ENCODE data around the gene ATP8B4.
"Not testable (repeated sequence)": the region's sequence is repeated elsewhere in the genome, so short reads cannot be mapped to it uniquely, and the experiment has no call there.

Gene ATP8B4

DNA sequence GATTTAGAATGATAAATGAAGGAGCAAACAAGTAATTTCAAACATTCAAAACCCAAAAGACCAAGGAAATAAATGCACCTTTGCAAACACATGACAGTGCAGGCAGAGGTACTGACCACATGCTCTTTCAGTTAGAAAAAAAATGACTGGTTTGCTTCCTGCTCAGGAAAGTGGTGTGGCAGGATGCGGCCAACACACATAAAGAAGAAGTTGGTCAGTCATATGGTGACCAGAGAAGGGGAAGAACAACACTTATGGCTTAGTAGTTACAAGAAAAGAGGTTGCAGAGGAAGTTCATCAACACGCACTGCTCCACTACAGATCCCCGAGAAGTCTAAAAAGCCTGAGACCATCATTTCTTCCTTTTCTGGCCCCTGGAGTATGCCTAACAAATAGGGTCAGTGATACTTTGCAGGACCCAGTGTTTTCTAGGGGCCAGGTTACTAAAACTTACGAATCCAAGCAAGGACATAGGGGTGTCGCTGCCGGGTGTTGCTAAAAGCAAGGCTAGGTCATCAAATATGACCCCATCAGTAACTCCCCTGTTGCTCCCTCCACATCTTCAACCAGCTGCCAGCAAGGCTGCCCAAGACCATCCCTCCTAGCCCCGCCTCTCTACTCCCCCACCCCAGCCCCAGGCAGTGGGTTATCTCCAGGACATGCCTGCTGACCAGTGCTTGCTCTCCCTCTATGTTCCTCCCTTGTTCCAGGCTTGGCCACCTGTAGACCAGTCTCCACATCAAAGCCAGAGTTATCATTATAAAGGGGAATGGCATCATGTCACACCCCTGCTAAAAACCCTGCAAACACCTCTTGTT is 11.2 kb downstream of the ATP8B4 start:
- DNase-seq = no peak

DNA sequence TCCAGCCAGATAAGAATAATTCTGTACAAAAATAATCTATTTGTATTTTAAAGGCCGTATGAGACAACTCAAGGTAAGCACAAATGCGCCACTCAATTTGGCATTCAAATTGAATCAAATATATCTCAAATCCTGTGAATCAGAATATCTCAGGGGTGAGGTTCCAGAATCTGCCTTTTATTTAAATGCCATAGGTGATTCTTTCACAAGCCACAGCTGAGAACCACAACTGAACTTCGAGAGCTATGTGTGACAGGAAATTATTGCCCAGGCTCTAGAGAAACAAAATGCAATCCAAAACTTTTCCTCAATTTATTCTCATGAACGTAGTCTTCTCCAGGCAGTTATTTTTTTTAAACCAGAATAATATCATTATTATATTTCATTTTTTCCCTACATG is 11.9 kb downstream of the ATP8B4 start:
- DNase-seq = no peak

DNA sequence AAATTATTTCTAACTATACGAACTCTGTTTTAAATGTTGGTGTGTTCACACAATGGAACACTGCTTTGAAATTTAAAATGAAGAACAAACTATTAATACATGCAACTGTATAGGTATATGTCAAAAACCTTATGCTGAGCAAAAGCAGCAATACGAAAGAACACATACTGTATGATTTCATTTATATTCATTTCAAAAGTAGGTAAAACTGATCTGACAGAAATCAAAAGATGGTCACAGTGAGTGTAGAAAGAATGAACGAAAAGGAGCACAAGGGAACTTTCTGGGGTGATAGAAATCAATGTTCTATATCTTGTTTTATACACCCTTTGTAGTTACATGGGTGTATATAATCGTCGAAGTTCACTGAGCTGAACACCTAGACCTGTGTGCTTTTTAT is 12.6 kb downstream of the ATP8B4 start:
- no peak for DNase-seq

DNA sequence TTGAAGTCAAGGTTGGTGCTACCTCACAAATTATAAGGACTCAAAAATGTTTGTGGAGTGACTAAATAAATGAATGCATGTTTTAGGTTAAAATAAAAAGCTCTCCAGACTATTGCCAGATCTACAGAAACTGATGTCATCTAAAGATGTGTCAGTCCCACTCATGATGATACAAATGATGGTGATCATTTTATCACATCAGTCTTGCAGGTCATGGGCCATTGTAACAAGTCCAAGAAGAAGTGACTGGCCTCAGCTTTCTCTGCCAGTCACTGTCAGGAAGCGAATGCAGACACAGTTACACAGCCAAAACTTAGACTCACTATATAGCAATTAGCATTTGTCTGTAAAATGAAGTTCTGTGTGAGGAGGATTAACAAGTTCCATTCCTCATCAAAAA is 18.5 kb downstream of the ATP8B4 start:
- no peak for DNase-seq

DNA sequence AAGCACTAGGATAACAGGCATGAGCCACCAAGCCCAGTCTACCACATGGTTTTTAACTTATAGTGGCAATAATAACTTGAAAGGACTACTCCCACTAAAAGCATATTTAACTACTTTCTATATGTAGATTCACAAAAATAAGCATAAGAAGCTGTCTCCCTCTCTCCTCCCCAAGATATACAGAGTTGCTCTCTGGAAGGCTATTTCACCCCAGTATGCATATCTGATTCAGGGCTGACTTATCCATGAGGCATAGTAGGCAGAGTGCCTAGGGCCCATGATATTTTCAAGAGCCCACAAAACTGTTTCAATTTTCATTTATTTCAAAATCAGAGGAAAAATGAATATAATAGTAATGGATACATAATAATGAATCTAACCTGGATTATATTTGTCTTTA is 20.5 kb downstream of the ATP8B4 start:
- no peak for DNase-seq

DNA sequence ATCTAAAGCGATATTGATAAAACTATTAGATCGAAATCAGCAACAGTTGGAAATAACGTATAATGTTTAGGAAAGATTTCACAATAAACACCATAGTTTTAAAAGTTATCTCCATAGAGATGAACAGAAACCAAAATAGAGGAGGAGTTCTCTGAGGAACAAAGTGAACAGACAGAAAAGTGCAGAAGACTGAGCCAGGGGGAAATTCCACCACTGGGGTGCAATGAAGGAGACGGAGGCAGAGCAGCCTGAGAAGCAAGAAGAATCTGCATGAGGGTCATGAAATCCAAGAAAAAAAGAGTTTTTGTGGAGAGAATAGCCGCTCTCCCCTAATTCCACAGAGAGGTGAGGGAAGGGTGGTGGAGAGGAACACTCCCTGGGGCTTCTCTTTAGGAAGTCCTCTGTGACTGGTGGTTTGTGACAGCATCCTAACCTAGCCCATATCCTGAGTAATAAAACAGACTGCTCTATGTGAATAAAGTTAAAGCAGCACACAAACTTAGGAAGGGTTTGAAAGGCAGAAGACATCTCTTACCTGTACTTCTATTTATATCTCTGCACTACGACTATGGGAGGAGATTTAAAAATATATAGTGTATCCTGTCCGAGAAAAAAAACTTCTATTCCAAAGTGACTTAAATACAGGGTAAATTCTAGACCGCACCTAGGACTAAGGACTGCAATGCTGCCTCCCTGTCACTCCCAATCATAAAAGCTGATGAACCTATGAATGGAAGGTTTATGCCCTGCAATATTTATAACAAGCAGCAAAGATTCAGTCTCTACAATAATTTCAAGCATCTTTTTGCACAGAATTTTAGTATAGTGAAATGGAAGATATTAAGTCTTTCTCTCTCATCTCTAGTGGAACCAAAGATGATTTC is 22.9 kb downstream of the ATP8B4 start:
- no peak for DNase-seq

DNA sequence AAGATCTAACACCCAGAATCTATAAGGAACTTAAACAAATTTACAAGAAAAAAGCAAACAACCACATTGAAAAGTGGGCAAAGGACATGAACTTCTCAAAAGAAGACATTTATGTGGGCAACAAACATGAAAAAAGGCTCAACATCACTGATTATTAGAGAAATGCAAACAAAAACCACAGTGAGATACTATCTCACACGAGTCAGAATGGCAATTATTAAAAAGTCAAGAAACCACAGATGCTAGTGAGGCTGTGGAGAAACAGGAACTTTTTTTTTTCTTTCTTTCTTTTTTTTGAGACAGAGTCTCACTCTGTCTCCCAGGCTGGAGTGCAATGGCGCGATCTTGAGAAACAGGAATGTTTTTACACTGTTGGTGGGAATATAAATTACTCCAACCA is 29.6 kb downstream of the ATP8B4 start:
- not testable (repeated sequence) for DNase-seq

DNA sequence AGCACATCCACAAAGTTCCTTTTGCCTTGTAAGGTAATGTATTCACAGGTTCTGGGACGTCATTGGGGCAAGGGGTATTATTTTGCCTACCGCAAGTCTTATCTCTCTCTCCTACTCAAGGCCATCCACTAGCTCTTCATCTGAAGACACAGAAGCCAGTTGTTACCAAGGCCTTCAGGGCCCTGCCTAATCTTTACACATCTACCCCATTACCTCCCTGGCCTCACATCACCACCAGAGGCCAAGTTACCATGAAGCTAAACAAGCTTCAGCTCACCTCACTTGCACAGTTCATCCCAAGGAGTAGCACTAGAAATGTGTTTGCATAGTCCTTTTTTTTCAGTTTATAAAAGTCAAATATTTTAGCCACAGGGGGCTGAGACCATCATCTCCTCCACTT is 34.1 kb downstream of the ATP8B4 start:
- DNase-seq = no peak

DNA sequence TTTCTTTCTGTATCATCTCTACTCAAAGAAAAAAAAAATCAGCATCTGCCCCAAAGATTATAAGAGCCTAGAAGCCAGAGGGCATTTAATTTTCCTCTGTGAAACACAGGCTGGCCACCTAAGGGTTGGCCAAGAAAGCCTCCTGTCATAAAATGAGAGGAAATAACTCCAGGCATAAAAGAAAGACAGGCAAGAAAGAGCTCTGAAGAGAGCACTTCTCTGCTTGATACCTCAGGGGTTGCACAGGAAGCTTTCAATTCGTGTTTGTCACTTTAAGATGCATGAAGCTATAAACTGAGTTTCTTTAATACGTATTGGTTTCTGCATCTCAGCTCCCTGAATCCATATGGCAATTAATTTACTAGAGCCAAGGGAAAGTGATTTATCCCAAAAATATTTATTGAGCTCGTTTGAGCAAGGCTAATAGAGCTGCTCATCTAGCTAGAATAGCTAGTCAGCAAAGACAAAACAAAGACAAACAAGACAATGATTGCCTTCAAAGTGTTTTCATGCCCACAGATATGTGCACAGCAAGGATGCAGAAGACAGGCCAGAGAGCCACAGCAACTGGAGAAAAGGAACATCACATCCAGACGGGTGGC is 35.5 kb downstream of the ATP8B4 start:
- peak; percentile 21 for DNase-seq

DNA sequence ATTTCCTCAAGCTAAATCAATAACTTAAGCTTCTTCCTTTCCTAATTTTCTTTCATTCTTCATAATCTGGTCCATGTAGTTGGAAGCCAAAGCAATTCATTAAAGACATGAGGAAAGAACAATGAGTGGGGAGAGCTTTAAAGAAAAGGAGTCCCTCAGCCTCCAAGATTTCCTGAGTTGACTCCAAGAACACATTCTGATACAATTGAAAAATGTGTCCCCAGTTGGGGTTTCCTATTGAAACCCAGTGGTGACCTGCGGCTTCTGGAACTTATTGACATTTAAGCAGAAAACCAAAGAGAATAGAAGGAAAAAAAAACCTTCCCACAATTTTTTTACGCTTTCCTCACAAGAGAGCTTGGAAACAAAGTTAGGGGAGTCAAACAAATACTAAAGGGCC is 37.0 kb downstream of the ATP8B4 start:
- no peak for DNase-seq

DNA sequence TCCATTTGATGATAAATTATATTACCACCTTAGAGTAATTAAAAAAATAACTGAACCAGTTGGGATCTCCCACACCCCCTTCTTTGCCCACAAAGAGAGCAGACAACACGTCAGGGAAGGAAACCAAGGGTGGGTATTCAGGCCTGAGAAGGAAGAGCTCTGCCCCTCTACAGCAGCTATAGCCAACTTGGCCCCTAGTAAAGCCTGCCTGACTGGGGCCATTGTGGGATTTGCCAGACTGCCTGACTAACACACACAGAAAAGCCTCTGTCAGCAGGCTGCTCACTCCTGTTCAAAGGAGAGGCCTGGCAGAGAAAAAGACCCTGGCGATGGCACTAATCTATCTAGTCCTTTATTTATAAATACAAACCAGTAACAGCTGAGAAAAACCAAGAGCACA is 41.4 kb downstream of the ATP8B4 start:
- no peak for DNase-seq

DNA sequence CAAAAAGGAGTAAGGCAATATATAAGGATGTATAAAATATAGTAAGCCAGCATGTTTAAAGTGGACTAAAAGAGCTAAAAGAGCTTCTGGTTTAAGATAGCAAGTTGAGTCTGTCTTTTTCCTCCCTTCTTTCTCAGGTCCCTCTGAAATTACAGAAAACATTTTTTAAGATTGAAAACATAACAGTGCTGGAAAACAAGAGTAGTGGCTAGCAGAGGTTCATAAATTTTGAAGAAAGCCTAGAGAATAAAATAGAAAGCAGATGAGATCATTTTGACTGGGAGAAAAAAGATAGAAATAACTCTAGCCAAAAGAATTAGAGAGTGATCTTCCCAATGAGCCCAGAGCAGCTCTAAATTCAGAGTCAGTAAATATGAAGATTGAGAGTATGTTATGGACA is 41.9 kb downstream of the ATP8B4 start:
- no peak for DNase-seq

DNA sequence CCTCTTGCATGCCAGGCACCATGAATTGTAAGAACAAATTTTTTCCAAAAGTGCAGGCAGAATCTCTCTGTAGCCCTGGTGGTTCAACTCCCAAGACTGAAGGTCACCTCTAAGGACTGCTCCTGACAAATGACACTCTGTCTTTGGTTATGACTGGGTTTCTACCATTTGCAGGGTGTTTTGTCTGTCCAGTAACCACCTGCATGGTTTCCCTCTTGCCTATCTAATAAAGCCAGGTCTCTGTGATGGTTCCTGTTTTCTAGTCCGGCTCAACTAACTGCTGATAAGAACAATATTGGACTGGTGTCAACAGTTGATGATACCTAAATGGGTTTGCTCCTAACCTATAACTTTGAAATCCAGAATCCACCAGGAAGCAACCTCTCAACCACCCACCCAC is 43.7 kb downstream of the ATP8B4 start:
- DNase-seq = no peak

DNA sequence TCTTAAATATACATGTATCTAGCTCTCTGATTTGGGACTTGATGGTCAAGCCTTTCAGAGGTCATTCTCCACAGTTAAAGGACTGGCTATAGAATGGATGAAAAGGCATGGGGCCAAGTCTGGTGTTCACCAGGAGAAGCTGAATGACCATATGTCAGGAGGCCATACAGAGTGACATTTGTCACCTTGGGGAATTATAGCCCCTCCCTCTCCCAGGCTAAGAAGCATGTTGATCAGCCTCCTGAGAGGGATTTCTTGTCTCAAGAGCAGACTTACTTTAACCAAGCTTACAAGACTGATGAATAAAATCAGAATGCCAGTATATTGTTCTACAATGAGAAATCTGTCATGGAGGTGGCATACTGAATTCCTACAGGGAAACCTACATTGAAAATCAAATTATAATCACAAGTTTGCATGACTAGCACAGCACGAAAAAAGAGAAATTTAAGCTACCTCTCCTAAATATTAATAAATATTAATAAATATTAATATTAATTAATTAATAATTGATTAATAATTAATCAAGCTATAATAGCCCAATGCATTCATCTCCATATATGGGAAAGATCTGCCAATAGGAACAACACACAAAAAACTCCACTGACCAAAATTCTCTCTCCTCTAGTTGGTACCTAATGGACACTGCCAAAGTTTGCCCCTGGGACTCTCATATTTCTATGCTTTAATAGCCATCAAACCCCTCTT is 47.3 kb downstream of the ATP8B4 start:
- DNase-seq = no peak

DNA sequence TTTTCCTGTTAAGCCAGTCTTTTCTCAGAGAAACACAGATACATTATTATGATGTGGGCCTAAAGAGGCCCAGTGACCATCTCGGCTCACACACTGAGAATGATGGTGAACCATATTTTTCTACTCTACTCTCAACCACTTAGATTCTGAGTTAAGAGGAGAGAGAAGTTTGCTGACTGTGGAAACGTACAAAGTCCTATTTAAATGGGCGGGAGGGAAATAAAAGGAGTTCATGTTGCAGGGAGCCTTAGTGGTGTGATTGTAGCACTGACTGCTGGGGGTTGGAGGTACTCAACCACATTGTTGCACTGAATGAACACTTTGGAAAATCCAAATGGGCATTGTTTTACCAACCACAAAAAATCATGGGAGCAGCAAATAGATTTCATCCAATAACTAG is 51.0 kb downstream of the ATP8B4 start:
- no peak for DNase-seq

DNA sequence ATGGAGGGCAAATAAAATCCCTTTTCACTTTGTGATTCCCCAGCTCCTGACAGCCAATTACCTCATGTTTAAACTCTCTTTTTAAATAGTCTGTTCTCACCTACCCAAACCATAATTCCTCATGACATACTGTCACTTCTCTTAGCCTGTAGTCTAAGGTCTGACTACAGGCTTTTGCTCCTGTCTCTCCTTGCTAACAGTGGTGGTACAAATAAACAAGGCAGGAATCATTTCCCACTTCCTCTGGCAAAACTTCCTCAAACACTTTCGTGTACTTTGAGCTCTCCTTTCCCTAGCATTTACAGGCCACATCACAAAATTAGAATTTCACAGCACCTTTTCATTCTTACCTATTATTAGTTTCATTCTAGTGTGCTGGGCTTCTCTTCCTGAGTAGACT is 51.8 kb downstream of the ATP8B4 start:
- no peak for DNase-seq

DNA sequence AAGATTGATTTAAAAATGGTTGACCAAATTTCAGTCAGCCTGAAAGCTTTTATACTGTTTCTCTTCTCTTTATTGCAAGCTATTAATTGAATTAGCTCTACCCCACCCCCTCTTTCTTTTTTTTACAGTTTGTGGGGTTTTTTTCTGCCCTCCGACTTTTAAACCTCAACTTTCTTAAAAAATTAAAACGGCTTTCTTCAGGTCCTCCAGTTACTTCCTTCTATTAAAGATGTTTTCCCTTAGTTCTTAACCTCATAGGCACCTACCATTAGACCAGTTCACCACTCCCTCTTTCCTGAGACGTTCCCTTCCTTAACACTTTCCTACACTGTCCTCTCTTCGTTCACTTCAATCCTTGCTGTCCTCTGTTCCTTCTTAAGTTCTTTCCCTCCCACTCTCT is 52.4 kb downstream of the ATP8B4 start:
- no peak for DNase-seq

DNA sequence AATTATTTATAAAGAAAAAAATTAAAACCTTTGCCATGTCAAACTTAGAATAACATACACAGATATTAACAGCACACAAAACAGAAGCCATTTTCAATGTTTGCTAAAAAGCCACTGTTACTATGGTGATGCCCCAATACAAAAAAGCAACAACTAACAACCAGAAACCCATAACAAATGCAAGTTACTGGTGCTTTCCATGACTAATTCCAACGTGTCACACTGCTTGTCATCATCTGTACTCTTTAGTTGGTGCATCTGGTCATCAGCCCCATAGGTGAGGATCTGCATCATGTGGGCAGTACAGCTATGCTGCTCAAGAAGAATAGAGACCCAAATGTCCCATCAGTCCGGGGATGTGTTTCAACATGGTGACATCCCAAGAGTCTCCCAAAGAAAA is 52.8 kb downstream of the ATP8B4 start:
- DNase-seq = no peak

DNA sequence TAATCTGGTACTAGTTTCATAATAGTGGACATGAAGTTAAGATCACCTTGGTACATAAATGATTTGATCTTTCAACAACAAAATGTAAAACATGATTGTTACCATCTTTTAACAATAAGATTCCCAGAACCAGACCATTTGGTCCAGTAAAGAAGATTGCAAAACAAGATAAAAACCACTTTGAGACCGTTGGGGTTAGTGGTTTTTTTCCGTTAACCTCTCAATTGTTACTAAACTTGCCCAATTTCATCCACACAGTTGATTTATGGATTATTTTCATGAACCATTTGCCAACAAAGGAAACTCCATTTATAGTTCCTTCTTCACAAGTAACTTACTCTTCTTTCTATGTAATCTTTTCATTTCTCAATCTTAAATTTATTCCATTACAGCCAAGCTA is 53.8 kb downstream of the ATP8B4 start:
- no peak for DNase-seq

DNA sequence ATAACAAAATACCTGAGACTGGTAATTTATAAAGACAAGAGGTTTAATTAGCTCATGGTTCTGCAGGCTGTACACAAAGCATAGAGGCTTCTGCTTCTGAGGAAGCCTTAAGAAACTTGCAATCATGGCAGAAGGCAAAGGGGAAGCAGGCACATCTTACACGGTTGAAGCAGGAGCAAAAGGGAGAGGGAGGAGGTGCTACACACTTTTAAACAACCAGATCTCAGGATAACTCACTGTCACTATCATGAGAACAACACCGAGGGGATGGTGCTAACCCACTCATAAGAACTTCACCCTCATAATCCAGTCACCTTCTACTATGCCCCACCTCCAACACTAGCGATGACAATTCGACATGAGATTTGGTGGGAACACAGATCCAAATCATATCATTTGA is 54.4 kb downstream of the ATP8B4 start:
- no peak for DNase-seq

DNA sequence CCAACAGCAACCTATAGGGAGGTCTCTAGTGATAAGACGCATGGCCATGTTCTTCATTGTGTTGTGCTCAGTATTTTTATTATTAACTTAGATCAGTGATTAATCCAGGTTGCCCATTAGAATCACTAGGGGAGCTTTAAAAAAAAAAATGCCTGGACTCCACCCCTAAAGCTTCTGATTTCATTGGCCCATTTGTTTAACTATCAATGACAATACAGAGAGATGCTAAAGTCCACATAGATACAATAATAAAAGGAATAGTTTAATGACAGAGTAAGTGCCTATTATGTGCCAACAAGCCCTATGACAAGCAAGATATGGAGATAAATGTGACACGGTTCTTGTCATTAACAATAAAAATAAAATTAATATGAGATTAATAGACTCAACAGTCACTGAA is 55.8 kb downstream of the ATP8B4 start:
- no peak for DNase-seq

DNA sequence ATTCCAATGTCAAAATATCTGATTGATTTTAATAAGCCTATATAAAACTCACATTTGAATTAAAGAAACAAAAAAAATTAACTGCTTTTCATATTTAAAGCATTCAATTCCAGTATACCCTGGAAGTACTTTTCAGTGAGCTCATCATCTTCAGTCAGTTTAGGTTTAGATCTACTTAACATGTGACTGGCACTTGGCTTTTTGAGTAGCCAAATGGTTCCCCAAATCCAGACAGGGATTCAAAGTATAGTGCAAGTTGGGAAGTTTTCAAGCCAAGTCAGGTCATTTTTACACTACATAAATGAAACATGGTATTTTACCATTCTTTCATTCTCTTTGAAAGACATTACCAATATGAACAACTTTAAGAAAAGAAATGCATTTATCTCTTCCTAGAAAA is 57.5 kb downstream of the ATP8B4 start:
- no peak for DNase-seq

DNA sequence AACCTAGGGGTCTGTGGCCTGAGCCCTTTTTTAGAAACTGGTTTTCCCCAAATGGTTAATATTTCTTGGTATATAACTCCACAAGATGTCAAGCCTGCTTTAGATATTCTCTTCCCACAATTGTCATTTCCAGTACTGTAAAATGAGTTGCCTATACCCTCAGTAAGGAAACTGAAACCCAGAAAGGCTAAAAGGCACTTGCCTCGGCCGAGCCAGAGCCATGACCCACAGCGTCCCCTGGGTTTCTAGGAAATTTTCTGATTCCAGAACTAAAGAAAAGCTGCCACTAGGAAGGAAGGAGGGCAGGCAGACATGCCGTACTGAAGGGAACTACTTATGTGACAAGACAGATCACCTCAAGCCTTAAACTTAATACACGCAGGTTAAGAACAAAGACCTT is 59.1 kb downstream of the ATP8B4 start:
- no peak for DNase-seq

All from EL (cell line).